ENCODE results near the gene ADAMTS2.

Gene ADAMTS2

DNA sequence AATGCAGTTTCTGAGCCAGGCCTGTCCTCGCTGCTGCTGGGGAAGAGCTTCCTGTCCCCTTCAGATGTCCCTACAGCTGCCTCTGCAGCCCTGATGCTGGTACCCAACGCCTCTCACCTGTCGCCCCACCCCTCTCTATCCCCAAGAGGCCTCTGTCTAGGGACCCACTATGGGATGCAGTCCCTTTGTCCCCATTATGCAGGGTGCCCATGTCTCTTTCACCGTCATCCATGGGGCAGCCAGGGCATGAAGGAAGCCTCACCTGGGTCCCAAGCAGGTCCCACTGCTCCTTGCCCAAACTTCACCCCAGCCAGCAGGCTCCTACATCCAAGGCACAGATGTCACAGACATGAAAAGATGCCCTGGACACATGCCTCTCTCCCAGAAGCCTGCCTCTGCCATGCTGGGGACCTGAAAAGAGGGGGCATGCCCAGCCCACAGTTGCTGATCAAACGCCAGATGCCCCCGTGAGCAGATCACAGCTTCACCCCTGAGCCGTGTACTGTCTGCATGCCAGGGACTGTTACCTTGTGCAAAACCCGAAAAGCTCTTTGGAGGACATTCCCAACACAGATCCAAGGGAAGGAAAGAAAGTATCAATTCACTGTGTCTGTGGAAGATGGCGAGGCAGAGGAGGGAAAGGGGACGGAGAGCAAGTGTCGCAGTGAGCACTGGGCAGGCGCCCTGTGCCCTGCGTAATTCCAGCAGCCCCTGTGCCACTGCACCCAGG, 81.0 kb downstream of the ADAMTS2 start:
- DNase-seq (ENCODE audit: extremely low read depth, low read depth) = no peak
- TF ChIP-seq, protein P1, sequence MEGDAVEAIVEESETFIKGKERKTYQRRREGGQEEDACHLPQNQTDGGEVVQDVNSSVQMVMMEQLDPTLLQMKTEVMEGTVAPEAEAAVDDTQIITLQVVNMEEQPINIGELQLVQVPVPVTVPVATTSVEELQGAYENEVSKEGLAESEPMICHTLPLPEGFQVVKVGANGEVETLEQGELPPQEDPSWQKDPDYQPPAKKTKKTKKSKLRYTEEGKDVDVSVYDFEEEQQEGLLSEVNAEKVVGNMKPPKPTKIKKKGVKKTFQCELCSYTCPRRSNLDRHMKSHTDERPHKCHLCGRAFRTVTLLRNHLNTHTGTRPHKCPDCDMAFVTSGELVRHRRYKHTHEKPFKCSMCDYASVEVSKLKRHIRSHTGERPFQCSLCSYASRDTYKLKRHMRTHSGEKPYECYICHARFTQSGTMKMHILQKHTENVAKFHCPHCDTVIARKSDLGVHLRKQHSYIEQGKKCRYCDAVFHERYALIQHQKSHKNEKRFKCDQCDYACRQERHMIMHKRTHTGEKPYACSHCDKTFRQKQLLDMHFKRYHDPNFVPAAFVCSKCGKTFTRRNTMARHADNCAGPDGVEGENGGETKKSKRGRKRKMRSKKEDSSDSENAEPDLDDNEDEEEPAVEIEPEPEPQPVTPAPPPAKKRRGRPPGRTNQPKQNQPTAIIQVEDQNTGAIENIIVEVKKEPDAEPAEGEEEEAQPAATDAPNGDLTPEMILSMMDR (IDR thresholded peaks at IDR 0.05; ENCODE audit: low read depth, low read length) = no peak

DNA sequence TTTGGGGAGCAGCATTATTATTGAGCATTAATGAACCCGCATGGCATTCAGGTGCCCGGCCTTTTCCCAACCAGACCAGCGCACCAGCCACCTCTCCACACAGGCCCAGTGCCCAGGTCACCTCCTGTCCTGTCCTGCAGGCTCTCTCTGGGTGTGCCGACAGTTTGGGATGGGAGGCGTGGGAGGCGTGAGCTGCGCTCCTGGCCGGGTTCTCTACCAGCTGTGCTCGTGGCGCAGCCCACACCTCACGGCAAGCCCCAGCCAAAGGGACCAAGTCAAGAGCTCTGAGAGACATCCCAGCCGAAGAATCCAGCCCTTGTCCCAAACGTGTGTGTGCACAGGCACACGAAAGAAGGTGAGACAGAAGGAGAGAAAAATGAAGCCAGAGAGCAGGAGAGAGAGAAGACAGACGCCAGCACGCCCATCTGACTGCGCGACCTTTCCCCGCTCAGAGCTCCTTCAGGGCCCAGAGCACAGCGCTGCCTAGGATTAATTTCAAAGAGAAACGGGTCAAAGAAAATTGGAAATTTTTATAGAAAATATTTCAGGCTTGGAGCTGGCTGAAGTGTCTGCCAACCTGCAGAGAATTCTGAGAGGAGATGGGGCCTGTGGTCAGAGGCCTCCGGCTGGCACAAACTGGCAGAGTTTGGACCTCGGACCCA, 81.7 kb downstream of the ADAMTS2 start:
- DNase-seq (ENCODE audit: extremely low read depth, low read depth) = no peak

DNA sequence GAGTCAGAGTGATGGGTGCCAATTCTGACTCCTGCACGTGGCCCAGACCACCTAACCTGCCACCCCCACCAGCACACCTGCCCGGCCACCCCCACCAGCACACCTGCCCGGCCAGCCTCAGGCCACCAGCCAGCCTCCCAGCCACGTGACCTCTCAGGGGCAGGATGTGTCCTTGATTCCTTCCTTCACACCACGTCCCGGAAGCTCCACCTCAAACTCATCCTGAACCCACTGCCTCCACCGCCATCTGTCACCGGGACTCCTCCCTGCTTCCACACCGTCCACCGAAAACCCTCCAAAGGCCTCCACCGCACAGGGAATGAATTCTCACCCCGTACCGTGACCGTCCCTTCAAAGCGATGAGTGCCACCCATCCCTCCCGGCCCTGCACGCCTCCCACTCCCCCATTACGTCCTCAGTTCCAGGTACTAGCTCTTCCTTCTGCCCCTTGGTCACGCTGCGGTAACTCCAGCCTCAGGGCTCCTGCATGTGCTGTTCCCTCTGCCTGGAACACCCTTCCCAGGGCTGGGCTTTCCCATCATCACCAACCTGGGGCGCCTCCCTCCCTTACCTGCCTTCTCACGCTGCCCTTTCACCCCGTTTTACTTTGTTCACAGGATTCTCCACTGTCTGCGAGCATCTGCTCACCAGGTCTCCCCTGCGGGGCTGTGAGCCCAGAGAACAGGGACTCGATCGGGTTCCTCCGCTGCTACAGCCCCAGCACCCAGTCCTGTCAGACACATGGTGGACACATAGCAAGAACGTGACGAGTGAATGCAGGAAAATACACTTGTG, 82.9 kb downstream of the ADAMTS2 start:
- no peak for DNase-seq (ENCODE audit: extremely low read depth, low read depth)
- TF ChIP-seq, protein P1 (IDR thresholded peaks at IDR 0.05; ENCODE audit: low read depth, low read length) = no peak

More for the DNA sequence above, 81.7 kb downstream of the ADAMTS2 start:
- TF ChIP-seq, protein P1 (IDR thresholded peaks at IDR 0.05; ENCODE audit: low read depth, low read length) = no peak

DNA sequence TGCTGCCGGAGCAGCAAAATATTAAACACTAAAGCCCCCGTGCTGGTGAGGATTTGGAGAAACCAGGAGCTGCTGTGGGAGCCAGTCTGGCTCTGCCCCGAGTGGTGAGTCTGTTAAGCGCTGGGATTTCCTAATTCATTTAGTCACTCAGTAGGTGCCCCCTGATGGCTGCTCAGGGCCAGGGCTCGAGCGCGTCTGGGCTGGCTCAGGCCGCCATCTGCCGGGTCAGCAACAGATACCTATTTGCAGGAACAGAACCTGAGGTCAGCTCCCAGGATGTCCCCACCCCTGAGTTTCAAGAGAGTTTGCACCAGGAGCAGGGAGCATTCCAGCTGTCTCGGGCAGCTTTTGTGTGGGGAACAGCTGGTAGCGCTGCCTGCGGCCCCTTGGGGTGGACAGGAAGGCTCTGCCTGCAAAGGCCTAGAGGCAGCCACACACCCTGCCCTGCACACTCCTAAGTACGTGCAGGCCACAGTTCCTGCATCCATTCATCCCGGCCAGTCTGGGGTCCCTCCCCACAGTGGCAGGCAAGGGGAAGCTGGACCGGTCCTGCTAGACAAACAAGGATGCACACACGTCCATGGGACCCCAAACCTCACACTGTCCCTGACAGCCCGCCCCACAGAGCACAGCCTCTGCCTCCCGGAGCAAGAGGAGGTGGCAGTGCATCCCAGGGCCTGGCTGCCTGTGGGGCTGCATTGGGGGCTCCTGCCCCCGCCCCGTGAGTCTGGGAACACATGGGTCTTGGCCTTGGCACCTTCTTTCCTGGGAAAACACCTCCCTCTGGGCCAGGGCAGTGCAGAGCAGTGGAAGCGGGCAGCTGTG, 83.7 kb downstream of the ADAMTS2 start:
- DNase-seq (ENCODE audit: extremely low read depth, low read depth) = no peak
- TF ChIP-seq, protein P1 (IDR thresholded peaks at IDR 0.05; ENCODE audit: low read depth, low read length) = peak; percentile 17

DNA sequence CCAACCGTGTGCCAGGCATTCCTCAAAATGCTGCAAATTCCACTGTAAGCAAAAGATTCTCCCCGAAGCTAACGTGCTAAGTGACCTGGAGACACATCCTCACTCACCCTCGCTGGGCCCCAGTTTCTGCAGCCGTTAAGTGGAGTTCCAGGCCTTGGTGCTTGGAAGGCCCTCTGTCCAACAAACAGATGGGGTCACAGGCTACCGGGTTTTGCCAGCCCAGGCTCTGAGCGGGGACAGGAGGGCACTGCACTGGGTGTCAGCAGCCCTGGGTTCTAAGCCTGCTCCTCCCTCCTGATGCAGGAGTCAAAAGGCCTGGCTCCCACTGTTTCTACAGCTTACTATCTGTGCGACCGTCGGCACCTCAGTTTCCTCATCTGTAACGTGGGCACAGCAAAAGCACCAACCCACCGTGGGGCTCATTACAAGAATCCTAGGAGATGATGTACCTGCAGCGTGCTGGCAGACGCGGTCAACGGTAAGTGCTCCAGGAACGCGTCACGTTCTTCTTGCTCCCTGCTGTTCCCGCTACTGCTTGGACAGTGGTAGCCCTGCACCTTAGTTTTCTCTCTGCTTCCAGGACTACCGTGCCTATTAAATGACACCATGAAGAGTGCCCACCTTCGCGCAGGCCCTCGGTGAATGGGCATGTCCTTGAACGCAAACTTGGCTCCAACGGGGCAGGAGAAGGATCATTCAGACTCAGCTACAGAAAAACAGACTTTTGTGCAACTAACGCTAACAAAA, 84.8 kb downstream of the ADAMTS2 start:
- DNase-seq (ENCODE audit: extremely low read depth, low read depth) = no peak
- TF ChIP-seq, protein P1 (IDR thresholded peaks at IDR 0.05; ENCODE audit: low read depth, low read length) = no peak

DNA sequence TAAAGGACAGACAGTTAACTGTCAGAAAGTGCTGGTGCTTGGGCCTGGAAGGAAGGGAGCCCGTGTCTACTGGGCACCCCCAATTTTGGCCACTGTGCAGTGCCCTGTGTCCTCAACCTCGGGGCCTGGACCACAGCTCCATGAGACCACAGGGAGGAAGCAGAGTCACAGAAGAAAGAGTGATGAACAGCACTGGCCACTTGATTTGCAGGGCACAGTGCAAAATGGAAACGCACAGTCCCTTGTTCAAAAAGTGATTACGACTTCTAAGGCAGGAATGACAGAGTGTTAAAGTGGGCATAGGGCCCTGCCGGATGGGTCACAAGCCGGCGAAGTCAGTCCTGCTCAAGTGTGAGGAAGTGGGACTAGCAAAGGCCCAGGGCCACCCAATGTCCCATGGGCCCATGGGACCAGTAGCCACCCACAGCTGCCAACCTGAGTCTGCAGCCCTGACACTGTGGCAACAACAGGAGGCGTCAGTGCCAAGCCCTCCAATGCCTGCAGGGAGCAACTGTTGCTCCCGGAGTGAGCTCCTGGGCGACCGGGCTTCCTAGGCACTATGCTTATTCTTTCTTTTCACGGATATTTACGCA, 85.4 kb downstream of the ADAMTS2 start:
- no peak for DNase-seq (ENCODE audit: extremely low read depth, low read depth)
- TF ChIP-seq, protein P1 (IDR thresholded peaks at IDR 0.05; ENCODE audit: low read depth, low read length) = no peak
